Measurements from ENCODE around the gene SEPTIN7. TPM values are rescaled to one million over a fixed set of nuclear protein-coding genes. Genes with fewer than 3 reads are reported as not detected.

Gene SEPTIN7
- 368 and 405 TPM in 2 replicates for total RNA-seq (2014; rRNA removed; shearing (Covaris generic))
- 509 and 521 TPM in 2 replicates for polyA plus RNA-seq (2016; fragmentation: Nextera tagmentation; extraction: Ambion mirVana)

GRCh38 chr7:35800718-35801391 is at the start of gene SEPTIN7:
Gene SEPTIN7 (plus strand): TSS chr7:35801057. CDS start chr7:35801210, 153 bp downstream.
- H3K4me2 ChIP-seq (ENCODE audit: unreplicated experiment) = peak within 1 kb of the TSS; percentile 91
- peaks cover 50% of the 10 kb centered on the region for H3K79me2 ChIP-seq (ENCODE audit: insufficient read depth)
- WGBS, 2 experiments (ENCODE audit: low coverage in 1 of 2, low lambda C conversion rate in 2 of 2, missing lambda C conversion rate in 2 of 2) = 2% methylated on average over 52 to 58 of the region's 62 CpGs
- peak within 1 kb of the TSS; percentile 96 for H3K27ac ChIP-seq
- peaks cover 25% of the 10 kb centered on the region for H3K4me1 ChIP-seq (ENCODE audit: insufficient read depth)
- H3K9ac ChIP-seq = peak within 1 kb of the TSS; percentile 89
- H3K9me3 ChIP-seq (ENCODE audit: low read depth) = no peaks in the 10 kb centered on the region
- H2AFZ ChIP-seq = peak within 1 kb of the TSS; percentile 95
- peaks cover 15% of the 10 kb centered on the region; the same call in 1 of the 2 replicates for H4K20me1 ChIP-seq (ENCODE audit: insufficient read depth)
- TF ChIP-seq EZH2 (IDR thresholded peaks at IDR 0.05; ENCODE audit: insufficient read depth, poor library complexity, severe bottlenecking) (no peak), EZH2phosphoT487 (IDR thresholded peaks at IDR 0.05; ENCODE audit: insufficient read depth, low read depth) (no peak)
- no peaks in the 10 kb centered on the region for H3K9me2 ChIP-seq (ENCODE audit: insufficient read depth)
- H3K36me3 ChIP-seq (ENCODE audit: low read depth) = no peaks in the 10 kb centered on the region
- H3K4me3 ChIP-seq = peak within 1 kb of the TSS; percentile 93
- no peaks in the 10 kb centered on the region for H3K27me3 ChIP-seq (replicated peaks; ENCODE audit: insufficient read depth)
- in situ Hi-C loops (cut with MboI) = no loop called here
- peaks cover 21% of the 10 kb centered on the region for H3F3A ChIP-seq (ENCODE audit: insufficient read depth)
- peak; percentile 100 for DNase-seq

DNA sequence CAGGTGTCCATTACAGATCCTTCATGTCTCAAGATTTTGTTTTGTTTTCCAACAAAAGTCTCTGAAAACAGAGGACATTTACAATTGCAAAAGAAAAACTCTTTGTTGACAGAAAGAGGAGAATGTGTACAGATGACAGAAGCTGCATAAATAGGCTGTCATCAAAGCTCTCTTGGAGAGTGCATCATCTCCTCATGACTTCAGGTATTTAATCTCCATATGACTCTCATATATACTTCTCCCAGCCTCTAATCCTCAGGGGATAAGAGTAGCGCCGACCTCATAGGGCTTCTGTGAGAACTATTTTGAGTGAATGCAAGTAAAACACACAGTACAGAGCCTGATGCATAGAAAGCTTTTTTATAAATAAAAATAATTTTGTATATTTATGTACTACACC is 48.1 kb upstream of the SEPTIN7 start:
- peaks cover 15% of the 10 kb centered on the region for H3F3A ChIP-seq (ENCODE audit: insufficient read depth)
- H3K9me3 ChIP-seq (ENCODE audit: low read depth) = no peaks in the 10 kb centered on the region
- no peaks in the 10 kb centered on the region for H3K9me2 ChIP-seq (ENCODE audit: insufficient read depth)
- no peak overlapping the region for H3K4me3 ChIP-seq
- no peak overlapping the region for H3K4me2 ChIP-seq (ENCODE audit: unreplicated experiment)
- TF ChIP-seq EZH2 (IDR thresholded peaks at IDR 0.05; ENCODE audit: insufficient read depth, poor library complexity, severe bottlenecking) = no peak
- H3K4me1 ChIP-seq (ENCODE audit: insufficient read depth) = peaks cover 29% of the 10 kb centered on the region
- H3K27ac ChIP-seq = no peak overlapping the region
- no peaks in the 10 kb centered on the region for H4K20me1 ChIP-seq (ENCODE audit: insufficient read depth)
- H2AFZ ChIP-seq = no peak overlapping the region
- H3K36me3 ChIP-seq (ENCODE audit: low read depth) = no peaks in the 10 kb centered on the region
- in situ Hi-C loops (cut with MboI) = no loop called here
- H3K27me3 ChIP-seq (replicated peaks; ENCODE audit: insufficient read depth) = no peaks in the 10 kb centered on the region
- no peaks in the 10 kb centered on the region for H3K79me2 ChIP-seq (ENCODE audit: insufficient read depth)
- 88 to 90% methylated on average over 2 of the region's 2 CpGs for WGBS, 2 experiments (ENCODE audit: low coverage in 1 of 2, low lambda C conversion rate in 2 of 2, missing lambda C conversion rate in 2 of 2)
- H3K9ac ChIP-seq = no peak overlapping the region
- no peak for DNase-seq

DNA sequence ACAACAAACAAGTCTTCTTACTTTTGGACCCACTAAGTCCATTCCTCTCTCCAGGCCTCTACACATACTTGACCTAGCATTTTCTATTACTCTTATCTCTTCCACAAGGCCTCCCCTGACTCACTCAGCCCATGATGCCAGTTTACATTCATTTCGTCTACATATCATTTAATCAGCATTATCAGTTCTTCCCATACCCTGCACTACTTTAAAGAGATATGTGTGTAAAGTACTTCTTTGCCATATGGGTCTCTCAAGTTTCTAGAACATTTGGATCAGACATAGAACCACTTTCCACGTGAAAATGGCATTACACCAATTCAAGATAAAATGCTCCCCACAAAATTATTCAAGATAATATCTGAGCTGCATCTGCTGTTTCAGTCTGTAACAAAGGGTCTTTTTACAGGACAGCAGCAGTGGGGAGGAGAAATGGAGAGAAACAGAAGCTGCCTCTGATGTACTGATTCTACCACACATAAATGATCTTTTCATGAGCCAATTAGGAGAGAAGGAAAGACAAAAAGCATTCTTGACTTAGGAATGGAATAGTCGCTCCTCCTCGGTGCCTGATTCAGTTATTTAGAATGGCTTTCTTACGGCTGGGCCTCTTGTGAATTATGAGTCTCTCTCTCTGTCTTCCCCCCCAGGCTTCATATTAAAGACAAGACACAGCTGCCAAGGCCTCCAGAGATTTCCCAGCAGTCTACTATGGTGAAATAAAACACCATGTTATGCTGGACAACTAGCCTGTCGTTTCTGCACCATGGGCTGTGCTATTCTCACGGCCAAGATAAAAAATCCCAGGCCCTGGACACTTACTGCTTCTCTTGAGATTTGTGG is 46.9 kb upstream of the SEPTIN7 start:
- H3K9me2 ChIP-seq (ENCODE audit: insufficient read depth) = no peaks in the 10 kb centered on the region
- no peak overlapping the region for H3K4me2 ChIP-seq (ENCODE audit: unreplicated experiment)
- no peak for TF ChIP-seq EZH2phosphoT487 (IDR thresholded peaks at IDR 0.05; ENCODE audit: insufficient read depth, low read depth)
- TF ChIP-seq EZH2 (IDR thresholded peaks at IDR 0.05; ENCODE audit: insufficient read depth, poor library complexity, severe bottlenecking) = no peak
- no peaks in the 10 kb centered on the region for H4K20me1 ChIP-seq (ENCODE audit: insufficient read depth)
- H3K36me3 ChIP-seq (ENCODE audit: low read depth) = no peaks in the 10 kb centered on the region
- no peaks in the 10 kb centered on the region for H3K9me3 ChIP-seq (ENCODE audit: low read depth)
- H3K4me3 ChIP-seq = no peak overlapping the region
- H3F3A ChIP-seq (ENCODE audit: insufficient read depth) = peaks cover 5% of the 10 kb centered on the region
- H3K4me1 ChIP-seq (ENCODE audit: insufficient read depth) = peaks cover 17% of the 10 kb centered on the region
- no peaks in the 10 kb centered on the region for H3K27me3 ChIP-seq (replicated peaks; ENCODE audit: insufficient read depth)
- no peak overlapping the region for H2AFZ ChIP-seq
- DNase-seq = no peak
- H3K9ac ChIP-seq = no peak overlapping the region
- in situ Hi-C loops (cut with MboI) = no loop called here
- H3K27ac ChIP-seq = no peak overlapping the region
- 82 to 86% methylated on average over 7 of the region's 7 CpGs for WGBS, 2 experiments (ENCODE audit: low coverage in 1 of 2, low lambda C conversion rate in 2 of 2, missing lambda C conversion rate in 2 of 2)
- H3K79me2 ChIP-seq (ENCODE audit: insufficient read depth) = no peaks in the 10 kb centered on the region

- H3K79me2 ChIP-seq (ENCODE audit: insufficient read depth) = no peaks in the 10 kb centered on the region
- no peak overlapping the region for H3K9ac ChIP-seq
- TF ChIP-seq EZH2phosphoT487 (IDR thresholded peaks at IDR 0.05; ENCODE audit: insufficient read depth, low read depth) (no peak), EZH2 (IDR thresholded peaks at IDR 0.05; ENCODE audit: insufficient read depth, poor library complexity, severe bottlenecking) (no peak)
- 0 to 19% methylated on average over 1 of the region's 1 CpG for WGBS, 2 experiments (ENCODE audit: low coverage in 1 of 2, low lambda C conversion rate in 2 of 2, missing lambda C conversion rate in 2 of 2)
- peaks cover 9% of the 10 kb centered on the region for H3K4me1 ChIP-seq (ENCODE audit: insufficient read depth)
- no peak overlapping the region for H3K27ac ChIP-seq
- H3K27me3 ChIP-seq (replicated peaks; ENCODE audit: insufficient read depth) = no peaks in the 10 kb centered on the region
- peak; percentile 6 for DNase-seq
- no peak overlapping the region for H2AFZ ChIP-seq
- in situ Hi-C loops (cut with MboI) = no loop called here
- no peaks in the 10 kb centered on the region for H3K36me3 ChIP-seq (ENCODE audit: low read depth)
- H3K9me3 ChIP-seq (ENCODE audit: low read depth) = no peaks in the 10 kb centered on the region
- no peaks in the 10 kb centered on the region for H3K9me2 ChIP-seq (ENCODE audit: insufficient read depth)
- no peaks in the 10 kb centered on the region for H4K20me1 ChIP-seq (ENCODE audit: insufficient read depth)
- no peak overlapping the region for H3K4me2 ChIP-seq (ENCODE audit: unreplicated experiment)
- no peaks in the 10 kb centered on the region for H3F3A ChIP-seq (ENCODE audit: insufficient read depth)
- H3K4me3 ChIP-seq = no peak overlapping the region
These were observed 46.1 kb upstream of the SEPTIN7 start for GRCh38 chr7:35754741-35755140.

Measured in GM23248 (cell line).